SK-N-SH treated with all-trans-retinoic acid at 6 μM for 48 hours (cell line): ENCODE measurements around the gene DGAT2.

Experiments used
- ATAC-seq: fragments of 200-7000 bp; cut with Tn5 transposase; 3 replicates; pipeline ENCODE4 v1.9.1; 2020; ENCODE audit warnings: mild to moderate bottlenecking, moderate library complexity
- ARNTL ChIP-seq: fragments of 450-650 bp; formaldehyde crosslinking; IDR thresholded peaks from 2 replicates; pipeline ENCODE4 v1.5.0; 2020; ENCODE audit warnings: low read depth, mild to moderate bottlenecking, moderate library complexity, borderline replicate concordance
- BACH2 ChIP-seq: fragments of 250-450 bp; sonication (Bioruptor Pico); IDR thresholded peaks from 2 replicates; pipeline ENCODE4 v1.9.0; 2021; ENCODE audit warnings: mild to moderate bottlenecking, borderline replicate concordance
- CSDC2 ChIP-seq: fragments of 250-450 bp; sonication (Bioruptor Pico); IDR thresholded peaks from 2 replicates; pipeline ENCODE4 v1.5.0; 2020; ENCODE audit warnings: mild to moderate bottlenecking, moderate library complexity
- CSRNP3 ChIP-seq: fragments of 250-450 bp; sonication (Bioruptor Pico); IDR thresholded peaks from 2 replicates; pipeline ENCODE4 v1.5.1; 2021; ENCODE audit warnings: mild to moderate bottlenecking, moderate library complexity
- ESRRG ChIP-seq: fragments of 250-450 bp; sonication (Bioruptor Pico); IDR thresholded peaks from 2 replicates; pipeline ENCODE4 v1.6.1; 2021; ENCODE audit warnings: mild to moderate bottlenecking
- GLIS3 ChIP-seq: fragments of 250-450 bp; sonication (Bioruptor Pico); IDR thresholded peaks from 2 replicates; pipeline ENCODE4 v1.5.0; 2020; ENCODE audit warnings: mild to moderate bottlenecking, moderate library complexity
- ISL1 ChIP-seq: fragments of 250-450 bp; sonication (Bioruptor Pico); IDR thresholded peaks from 2 replicates; pipeline ENCODE4 v2.1.2; 2022; ENCODE audit warnings: mild to moderate bottlenecking, moderate library complexity
- OSR1 ChIP-seq: fragments of 250-450 bp; sonication (Bioruptor Pico); IDR thresholded peaks from 2 replicates; pipeline ENCODE4 v1.8.0; 2022; ENCODE audit warnings: moderate library complexity, mild to moderate bottlenecking, inconsistent platforms
- PATZ1 ChIP-seq: fragments of 250-450 bp; sonication (Bioruptor Pico); IDR thresholded peaks from 2 replicates; pipeline ENCODE4 v1.8.0; 2020; ENCODE audit warnings: mild to moderate bottlenecking, moderate library complexity, borderline replicate concordance
- POU6F1 ChIP-seq: fragments of 250-450 bp; sonication (Bioruptor Pico); IDR thresholded peaks from 2 replicates; pipeline ENCODE4 v1.8.0; 2021; ENCODE audit warnings: low read depth, mild to moderate bottlenecking, moderate library complexity, borderline replicate concordance
- PPARA ChIP-seq: fragments of 250-450 bp; sonication (Bioruptor Pico); IDR thresholded peaks from 2 replicates; pipeline ENCODE4 v1.5.0; 2020; ENCODE audit warnings: mild to moderate bottlenecking, borderline replicate concordance
- RARB ChIP-seq: fragments of 250-450 bp; sonication (Bioruptor Pico); IDR thresholded peaks from 2 replicates; pipeline ENCODE4 v1.8.0; 2021; ENCODE audit warnings: mild to moderate bottlenecking, moderate library complexity
- SNAI2 ChIP-seq: fragments of 250-450 bp; sonication (Bioruptor Pico); IDR thresholded peaks from 2 replicates; pipeline ENCODE4 v1.5.0; 2020; ENCODE audit warnings: mild to moderate bottlenecking, moderate library complexity
- TCF4 ChIP-seq: fragments of 250-450 bp; sonication (Bioruptor Pico); IDR thresholded peaks from 2 replicates; pipeline ENCODE4 v1.8.0; 2021; ENCODE audit warnings: mild to moderate bottlenecking, moderate library complexity, borderline replicate concordance
- TSHZ2 ChIP-seq: fragments of 250-450 bp; sonication (Bioruptor Pico); IDR thresholded peaks from 2 replicates; pipeline ENCODE4 v1.5.0; 2020; ENCODE audit warnings: mild to moderate bottlenecking, moderate library complexity
- ZC3H10 ChIP-seq: fragments of 250-450 bp; sonication (Bioruptor Pico); IDR thresholded peaks from 2 replicates; pipeline ENCODE4 v1.5.1; 2021; ENCODE audit warnings: mild to moderate bottlenecking, moderate library complexity
- ZFP3 ChIP-seq: fragments of 250-450 bp; sonication (Bioruptor Pico); IDR thresholded peaks from 2 replicates; pipeline ENCODE4 v1.5.0; 2020; ENCODE audit warnings: mild to moderate bottlenecking, moderate library complexity
- ZFP30 ChIP-seq: fragments of 450-650 bp; formaldehyde crosslinking; IDR thresholded peaks from 2 replicates; pipeline ENCODE4 v1.5.0; 2022; ENCODE audit warnings: mild to moderate bottlenecking, moderate library complexity
- ZNF565 ChIP-seq: fragments of 450-650 bp; formaldehyde crosslinking; conservative IDR thresholded peaks from 2 replicates; pipeline ENCODE4 v1.5.0; 2020; ENCODE audit warnings: low read depth, mild to moderate bottlenecking, moderate library complexity
- ZNF70 ChIP-seq: fragments of 450-650 bp; formaldehyde crosslinking; IDR thresholded peaks from 2 replicates; pipeline ENCODE4 v1.5.0; 2020; ENCODE audit warnings: mild to moderate bottlenecking, moderate library complexity
- ZNF8 ChIP-seq: fragments of 450-650 bp; formaldehyde crosslinking; IDR thresholded peaks from 2 replicates; pipeline ENCODE4 v1.5.0; 2020; ENCODE audit warnings: mild to moderate bottlenecking, moderate library complexity

Gene DGAT2

GRCh38 chr11:75789521-75789920, 20.9 kb downstream of the DGAT2 start (continued):
- TF ChIP-seq TSHZ2 (CRISPR knock-in tag) (no peak), SNAI2 (CRISPR knock-in tag) (no peak), ZFP3 (CRISPR knock-in tag) (no peak), GLIS3 (no peak), ISL1 (CRISPR knock-in tag) (no peak), ZNF70 (no peak), OSR1 (CRISPR knock-in tag) (no peak), PPARA (CRISPR knock-in tag) (no peak), ZNF8 (CRISPR knock-in tag) (no peak), POU6F1 (CRISPR knock-in tag) (no peak)

GRCh38 chr11:75790986-75791385, 22.4 kb downstream of the DGAT2 start:
- no peak for ATAC-seq
- TF ChIP-seq TCF4 (CRISPR knock-in tag) (no peak), ARNTL (CRISPR knock-in tag) (no peak), ZNF8 (CRISPR knock-in tag) (no peak), RARB (no peak), CSRNP3 (no peak), OSR1 (CRISPR knock-in tag) (no peak), BACH2 (CRISPR knock-in tag) (no peak), TSHZ2 (CRISPR knock-in tag) (no peak), GLIS3 (no peak), ZNF70 (no peak), PPARA (CRISPR knock-in tag) (no peak), CSDC2 (CRISPR knock-in tag) (no peak), ZFP30 (CRISPR knock-in tag) (no peak), ISL1 (CRISPR knock-in tag) (no peak), ZC3H10 (no peak), ESRRG (CRISPR knock-in tag) (no peak), SNAI2 (CRISPR knock-in tag) (no peak), PATZ1 (no peak), ZNF565 (CRISPR knock-in tag) (no peak)
